ENCODE measurements around the gene ARL2BP.

Gene ARL2BP

DNA sequence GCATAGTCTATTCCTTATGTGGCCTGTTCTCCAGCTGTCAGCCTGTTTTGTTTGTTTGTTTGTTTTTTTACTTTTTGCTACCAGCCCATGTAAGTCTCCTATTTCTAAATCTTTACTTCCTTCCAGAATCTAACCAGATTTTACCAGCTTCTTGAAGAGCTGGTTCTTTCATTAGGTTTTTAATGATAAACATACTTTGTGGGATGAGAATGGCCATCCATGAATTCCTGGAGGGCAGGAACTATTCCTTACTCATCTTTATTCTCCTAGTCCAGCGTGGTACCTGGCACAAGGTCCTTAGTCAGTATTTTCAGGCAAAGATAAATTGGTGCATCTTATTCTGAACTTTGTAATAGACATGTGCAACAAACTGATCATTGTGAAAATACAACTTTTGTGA, 41.6 kb upstream of the ARL2BP start:
- TF ChIP-seq, protein P1, sequence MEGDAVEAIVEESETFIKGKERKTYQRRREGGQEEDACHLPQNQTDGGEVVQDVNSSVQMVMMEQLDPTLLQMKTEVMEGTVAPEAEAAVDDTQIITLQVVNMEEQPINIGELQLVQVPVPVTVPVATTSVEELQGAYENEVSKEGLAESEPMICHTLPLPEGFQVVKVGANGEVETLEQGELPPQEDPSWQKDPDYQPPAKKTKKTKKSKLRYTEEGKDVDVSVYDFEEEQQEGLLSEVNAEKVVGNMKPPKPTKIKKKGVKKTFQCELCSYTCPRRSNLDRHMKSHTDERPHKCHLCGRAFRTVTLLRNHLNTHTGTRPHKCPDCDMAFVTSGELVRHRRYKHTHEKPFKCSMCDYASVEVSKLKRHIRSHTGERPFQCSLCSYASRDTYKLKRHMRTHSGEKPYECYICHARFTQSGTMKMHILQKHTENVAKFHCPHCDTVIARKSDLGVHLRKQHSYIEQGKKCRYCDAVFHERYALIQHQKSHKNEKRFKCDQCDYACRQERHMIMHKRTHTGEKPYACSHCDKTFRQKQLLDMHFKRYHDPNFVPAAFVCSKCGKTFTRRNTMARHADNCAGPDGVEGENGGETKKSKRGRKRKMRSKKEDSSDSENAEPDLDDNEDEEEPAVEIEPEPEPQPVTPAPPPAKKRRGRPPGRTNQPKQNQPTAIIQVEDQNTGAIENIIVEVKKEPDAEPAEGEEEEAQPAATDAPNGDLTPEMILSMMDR (IDR thresholded peaks at IDR 0.05; ENCODE audit: low read depth, low read length): no peak
- no peak overlapping the region for H3K27ac ChIP-seq
- H3K36me3 ChIP-seq: peaks cover 40% of the 10 kb centered on the region
- H3K9me3 ChIP-seq (ENCODE audit: severe bottlenecking): no peaks in the 10 kb centered on the region
- no peak for DNase-seq
- H3K4me3 ChIP-seq (ENCODE audit: low read depth, low read length): no peak overlapping the region
- H3K27me3 ChIP-seq (ENCODE audit: insufficient read depth, low read depth, severe bottlenecking): no peaks in the 10 kb centered on the region

DNA sequence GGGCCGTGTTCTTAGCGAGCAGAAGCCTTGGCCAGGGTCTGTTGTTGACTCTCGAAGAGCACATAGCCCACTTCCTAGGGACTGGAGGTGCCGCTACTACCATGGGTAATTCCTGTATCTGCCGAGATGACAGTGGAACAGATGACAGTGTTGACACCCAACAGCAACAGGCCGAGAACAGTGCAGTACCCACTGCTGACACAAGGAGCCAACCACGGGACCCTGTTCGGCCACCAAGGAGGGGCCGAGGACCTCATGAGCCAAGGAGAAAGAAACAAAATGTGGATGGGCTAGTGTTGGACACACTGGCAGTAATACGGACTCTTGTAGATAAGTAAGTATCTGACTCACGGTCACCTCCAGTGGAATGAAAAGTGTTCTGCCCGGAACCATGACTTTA, 40.4 kb upstream of the ARL2BP start:
- TF ChIP-seq, protein P1 (IDR thresholded peaks at IDR 0.05; ENCODE audit: low read depth, low read length): peak; percentile 31
- DNase-seq: peak; percentile 11
- Histone ChIP-seq H3K27ac (no peak overlapping the region), H3K9me3 (ENCODE audit: severe bottlenecking) (no peaks in the 10 kb centered on the region), H3K27me3 (ENCODE audit: insufficient read depth, low read depth, severe bottlenecking) (no peaks in the 10 kb centered on the region), H3K4me3 (ENCODE audit: low read depth, low read length) (no peak overlapping the region), H3K36me3 (peaks cover 48% of the 10 kb centered on the region)

DNA sequence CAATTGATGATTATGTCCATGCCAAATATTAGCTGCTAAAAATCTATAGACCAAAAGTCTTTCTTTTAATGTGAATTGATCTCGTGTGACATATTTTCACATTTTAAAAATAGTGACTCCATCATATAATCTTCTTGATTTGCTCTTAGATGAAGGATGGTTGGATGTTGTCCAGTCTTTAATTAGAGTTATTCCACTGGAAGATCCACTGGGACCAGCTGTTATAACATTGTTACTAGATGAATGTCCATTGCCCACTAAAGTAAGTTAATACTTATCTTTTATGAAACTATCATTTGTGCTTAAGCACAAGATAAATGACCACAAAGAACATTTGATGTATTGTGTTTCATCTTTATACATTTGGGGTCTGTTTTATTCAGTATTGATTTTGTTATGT, 36.1 kb upstream of the ARL2BP start:
- Histone ChIP-seq H3K36me3 (peaks cover 84% of the 10 kb centered on the region), H3K9me3 (ENCODE audit: severe bottlenecking) (no peaks in the 10 kb centered on the region), H3K27me3 (ENCODE audit: insufficient read depth, low read depth, severe bottlenecking) (no peaks in the 10 kb centered on the region), H3K4me3 (ENCODE audit: low read depth, low read length) (no peak overlapping the region), H3K27ac (no peak overlapping the region)
- no peak for DNase-seq
- TF ChIP-seq, protein P1 (IDR thresholded peaks at IDR 0.05; ENCODE audit: low read depth, low read length): no peak

DNA sequence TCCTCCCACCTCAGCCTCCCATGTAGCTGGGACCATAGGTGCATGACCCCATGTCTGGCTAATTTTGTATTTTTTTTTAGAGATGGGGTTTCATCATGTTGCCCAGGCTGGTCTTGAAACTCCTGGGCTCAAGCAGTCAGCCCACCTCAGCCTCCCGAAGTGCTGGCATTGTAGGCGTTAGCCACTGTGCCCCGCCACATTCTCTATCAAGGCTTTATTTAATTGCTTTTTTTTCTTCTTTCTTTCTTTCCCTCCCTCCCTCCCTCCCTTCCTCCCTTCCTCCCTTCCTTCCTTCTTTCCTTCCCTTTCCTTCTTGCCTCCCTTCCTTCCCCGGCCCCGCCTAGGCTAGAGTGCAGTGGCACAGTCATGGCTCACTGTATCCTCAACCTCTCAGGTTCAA, 35.3 kb upstream of the ARL2BP start:
- no peak overlapping the region for H3K4me3 ChIP-seq (ENCODE audit: low read depth, low read length)
- DNase-seq: no peak
- no peaks in the 10 kb centered on the region for H3K9me3 ChIP-seq (ENCODE audit: severe bottlenecking)
- peaks cover 85% of the 10 kb centered on the region for H3K36me3 ChIP-seq
- no peaks in the 10 kb centered on the region for H3K27me3 ChIP-seq (ENCODE audit: insufficient read depth, low read depth, severe bottlenecking)
- H3K27ac ChIP-seq: no peak overlapping the region
- TF ChIP-seq, protein P1 (IDR thresholded peaks at IDR 0.05; ENCODE audit: low read depth, low read length): no peak

DNA sequence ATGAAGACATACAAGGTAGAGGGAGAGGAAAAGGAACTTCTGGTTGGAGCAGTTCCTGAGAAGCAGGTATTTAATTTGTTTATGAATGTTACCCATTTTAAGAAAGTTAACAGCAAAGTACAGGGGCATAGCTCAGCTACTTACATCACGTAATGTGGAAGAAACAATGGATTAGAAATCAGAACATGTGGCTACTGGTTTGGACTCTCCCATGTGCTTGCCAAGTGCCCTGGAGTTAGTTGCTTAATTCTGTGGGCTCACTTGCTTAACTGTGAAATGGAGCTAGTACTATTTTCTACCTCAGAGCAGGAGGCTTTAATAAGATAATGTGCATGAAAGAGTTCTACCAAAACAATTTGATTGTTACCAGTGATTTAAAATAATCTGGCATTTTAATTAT, 31.6 kb upstream of the ARL2BP start:
- TF ChIP-seq, protein P1 (IDR thresholded peaks at IDR 0.05; ENCODE audit: low read depth, low read length): no peak
- Histone ChIP-seq H3K4me3 (ENCODE audit: low read depth, low read length) (no peak overlapping the region), H3K9me3 (ENCODE audit: severe bottlenecking) (no peaks in the 10 kb centered on the region), H3K27me3 (ENCODE audit: insufficient read depth, low read depth, severe bottlenecking) (no peaks in the 10 kb centered on the region), H3K36me3 (peaks cover 91% of the 10 kb centered on the region), H3K27ac (no peak overlapping the region)
- no peak for DNase-seq

DNA sequence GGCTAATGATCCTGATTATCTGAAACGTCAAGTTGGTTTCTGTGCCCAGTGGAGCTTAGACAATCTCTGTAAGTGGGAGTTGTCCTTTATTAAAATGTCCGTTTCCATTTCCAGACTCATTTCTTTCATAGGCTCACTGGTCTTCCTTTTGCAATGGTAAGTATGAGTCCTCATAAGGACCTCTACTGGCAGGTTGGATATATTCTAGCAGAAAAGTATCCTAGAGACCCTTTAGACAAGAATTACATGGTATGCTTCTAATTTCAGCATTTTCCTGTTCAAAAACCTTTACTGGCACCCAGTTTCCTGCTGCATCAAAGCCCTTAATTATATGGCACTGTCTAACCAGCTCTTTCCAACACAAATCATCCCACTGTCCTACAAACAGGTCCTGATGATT, 28.1 kb upstream of the ARL2BP start:
- no peak for DNase-seq
- H3K27ac ChIP-seq: no peak overlapping the region
- H3K9me3 ChIP-seq (ENCODE audit: severe bottlenecking): no peaks in the 10 kb centered on the region
- peaks cover 88% of the 10 kb centered on the region for H3K36me3 ChIP-seq
- no peak overlapping the region for H3K4me3 ChIP-seq (ENCODE audit: low read depth, low read length)
- TF ChIP-seq, protein P1 (IDR thresholded peaks at IDR 0.05; ENCODE audit: low read depth, low read length): no peak
- H3K27me3 ChIP-seq (ENCODE audit: insufficient read depth, low read depth, severe bottlenecking): no peaks in the 10 kb centered on the region
